ENCODE data around the gene GNG12. TPM values are rescaled to one million over a fixed set of nuclear protein-coding genes. Genes with fewer than 3 reads are reported as not detected.

GNG12 gene
- total RNA-seq, 1 experiment from 2014 or later, result 70.0 TPM

- Histone ChIP-seq H3K27me3 (ENCODE audit: control insufficient read depth, insufficient read depth, low read length) (0 out of 2 replicates have a peak, but pooled peaks cover 2% of the 10 kb centered on the region), H3K36me3 (ENCODE audit: control insufficient read depth, insufficient read depth, low read length) (no peaks in the 10 kb centered on the region), H3K9me3 (ENCODE audit: control insufficient read depth, insufficient read depth, low read depth, low read length) (no peaks in the 10 kb centered on the region), H3K4me1 (ENCODE audit: control insufficient read depth, insufficient read depth, low read length) (peaks cover 8% of the 10 kb centered on the region; the same call in 1 of the 2 replicates), H3K27ac (ENCODE audit: low read length) (no peak overlapping the region), H3K4me3 (ENCODE audit: low read depth in 2 of 2, low read length in 2 of 2) (no peak overlapping the region)
- DNase-seq (ENCODE audit: low read depth, low spot score) (peak; percentile 64), ATAC-seq (peak; percentile 88)
- CTCF ChIA-PET, result interaction anchor here (1.2 kb wide), 1 partner anchor 84 kb away, joined by 9 read pairs; no protein-coding TSS in a partner anchor
- POLR2A ChIA-PET, result no interaction called here
- intact Hi-C loops (cut with micrococcal nuclease; ENCODE audit: unreplicated experiment) (loop anchor here (1.0 to 5.0 kb wide), 3 partner anchors 83 to 497 kb away; no protein-coding TSS in a partner anchor), in situ Hi-C loops (cut with HindIII; ENCODE audit: low pct_unique_long_range_greater_than_20kb, low sequenced_read_pairs) (no loop called here)
- no TSS peak for BruUV-seq (replicated peaks)
- no peak for TF ChIP-seq POLR2AphosphoS5 (IDR thresholded peaks at IDR 0.05; ENCODE audit: low read depth, low read length)
- no peak for TF ChIP-seq REST (IDR thresholded peaks at IDR 0.05; ENCODE audit: insufficient read depth in 1 of 2, low read depth in 2 of 2, low read length in 1 of 2)
- no peak for TF ChIP-seq TCF7L2 (IDR thresholded peaks at IDR 0.05; ENCODE audit: low read depth, low read length)
- TF ChIP-seq SIN3A (IDR thresholded peaks at IDR 0.05; ENCODE audit: borderline replicate concordance, insufficient read depth, low read depth, low read length), result no peak
- TF ChIP-seq CTCF (IDR thresholded peaks at IDR 0.05), result no peak
Observed at GRCh38 chr1:67850611-67851075, 17.4 kb upstream of the GNG12 start.

GRCh38 chr1:67850151-67850551, 16.9 kb upstream of the GNG12 start:
- in situ Hi-C loops (cut with HindIII; ENCODE audit: low pct_unique_long_range_greater_than_20kb, low sequenced_read_pairs) (no loop called here), intact Hi-C loops (cut with micrococcal nuclease; ENCODE audit: unreplicated experiment) (loop anchor here (1.0 to 5.0 kb wide), 3 partner anchors 83 to 497 kb away; no protein-coding TSS in a partner anchor)
- no peak for DNase-seq (ENCODE audit: low read depth, low spot score)
- Histone ChIP-seq H3K4me3 (ENCODE audit: low read depth in 2 of 2, low read length in 2 of 2) (no peak overlapping the region), H3K27ac (ENCODE audit: low read length) (no peak overlapping the region), H3K27me3 (ENCODE audit: control insufficient read depth, insufficient read depth, low read length) (0 out of 2 replicates have a peak, but pooled peaks cover 2% of the 10 kb centered on the region), H3K9me3 (ENCODE audit: control insufficient read depth, insufficient read depth, low read depth, low read length) (no peaks in the 10 kb centered on the region), H3K36me3 (ENCODE audit: control insufficient read depth, insufficient read depth, low read length) (no peaks in the 10 kb centered on the region), H3K4me1 (ENCODE audit: control insufficient read depth, insufficient read depth, low read length) (peaks cover 8% of the 10 kb centered on the region; the same call in 1 of the 2 replicates)
- POLR2A ChIA-PET, result interaction anchor here (0.6 kb wide), 1 partner anchor 645 kb away, joined by 4 read pairs; no protein-coding TSS in a partner anchor
- CTCF ChIA-PET, result interaction anchor here (0.6 to 1.2 kb wide), 2 partner anchors 84 to 246 kb away, joined by 3 to 9 read pairs; no protein-coding TSS in a partner anchor
- BruUV-seq (replicated peaks), result no TSS peak
- TF ChIP-seq CTCF (IDR thresholded peaks at IDR 0.05) (peak; percentile 70), POLR2AphosphoS5 (IDR thresholded peaks at IDR 0.05; ENCODE audit: low read depth, low read length) (no peak), TCF7L2 (IDR thresholded peaks at IDR 0.05; ENCODE audit: low read depth, low read length) (0 out of 2 replicates have a peak, but pooled peaks have one; percentile 38)
- peak; percentile 63 for ATAC-seq

All from Panc1 (cell line).